ENCODE measurements around the gene RNF8. TPM values are rescaled to one million over a fixed set of nuclear protein-coding genes. Genes with fewer than 3 reads are reported as not detected.

Gene RNF8
- total and polyA plus RNA-seq, 9 of the 15 experiments (the other 6 are each of a cell fraction or from before 2014, with no cell fraction given): 10.6 to 47.0 (median 37.5) TPM

GRCh38 chr6:37353761-37354525 lies at the start of gene RNF8 (continued):
- TF ChIP-seq CHD4 (IDR thresholded peaks at IDR 0.05; ENCODE audit: insufficient read depth, insufficient replicate concordance, low read depth, low read length, poor library complexity, severe bottlenecking): no peak
- 0 out of 2 replicates have a peak, but pooled peaks have one; percentile 29 for TF ChIP-seq ZNF224 (CRISPR knock-in tag; IDR thresholded peaks at IDR 0.05)
- 0 out of 4 replicates have a peak, but pooled peaks of 1 of the 2 experiments have one; percentile 36 for TF ChIP-seq ZNF639 (CRISPR knock-in tag; conservative IDR thresholded peaks at IDR 0.05 in 1 of 2, IDR thresholded peaks at IDR 0.05 in 1 of 2)
- TF ChIP-seq PKNOX1 (IDR thresholded peaks at IDR 0.05): 0 out of 2 replicates have a peak, but pooled peaks have one; percentile 5
- TF ChIP-seq RBBP5 (IDR thresholded peaks at IDR 0.05; ENCODE audit: borderline replicate concordance, insufficient read depth, low read length, poor library complexity, severe bottlenecking): peak; percentile 80
- peak; percentile 68; the same call in 1 of the 2 replicates for TF ChIP-seq ZNF12 (CRISPR knock-in tag; IDR thresholded peaks at IDR 0.05)
- peak in 1 of 2 experiments; percentile 71; a peak in 2 of 4 replicates for TF ChIP-seq RCOR1 (IDR thresholded peaks at IDR 0.05; ENCODE audit: borderline replicate concordance in 1 of 2, low read depth in 2 of 2, low read length in 2 of 2)
- no peak for TF ChIP-seq E2F4 (CRISPR knock-in tag; IDR thresholded peaks at IDR 0.05; ENCODE audit: low read depth)
- TF ChIP-seq ZFP36 (IDR thresholded peaks at IDR 0.05; ENCODE audit: low read depth, low read length, partially characterized antibody): peak; percentile 6
- no peak for TF ChIP-seq ZKSCAN8 (CRISPR knock-in tag; IDR thresholded peaks at IDR 0.05)
- TF ChIP-seq PRDM10 (IDR thresholded peaks at IDR 0.05; ENCODE audit: partially characterized antibody): peak; percentile 81
- TF ChIP-seq ZBTB26 (CRISPR knock-in tag; IDR thresholded peaks at IDR 0.05): peak; percentile 76; the same call in 1 of the 2 replicates
- peak in 1 of 2 experiments; percentile 57; a peak in 1 of 4 replicates for TF ChIP-seq KDM4B (IDR thresholded peaks at IDR 0.05; ENCODE audit: borderline replicate concordance in 2 of 2, low read depth in 1 of 2)
- 0 out of 2 replicates have a peak, but pooled peaks have one; percentile 14 for TF ChIP-seq ZNF384 (IDR thresholded peaks at IDR 0.05; ENCODE audit: low read depth, low read length)
- peak; percentile 48 for TF ChIP-seq CREM (IDR thresholded peaks at IDR 0.05; ENCODE audit: low read depth)
